ENCODE data around the gene SZRD1. TPM values are rescaled to one million over a fixed set of nuclear protein-coding genes. Genes with fewer than 3 reads are reported as not detected.
A peak's percentile ranks its signal among the peaks of the same experiment; 100 is the strongest.

The SZRD1 gene
- total and polyA plus RNA-seq, 9 of the 15 experiments (the other 6 are each of a cell fraction or from before 2014, with no cell fraction given): 3.9 to 149 (median 82.5) TPM

GRCh38 chr1:16443975-16444770 is 77.1 kb downstream of the SZRD1 start (continued):
- TF ChIP-seq POLR2G (IDR thresholded peaks at IDR 0.05; ENCODE audit: low read depth, low read length): peak; percentile 49
- no peak for TF ChIP-seq MCM3 (IDR thresholded peaks at IDR 0.05)
- peak; percentile 51; the same call in 1 of the 2 replicates for TF ChIP-seq RBFOX2 (IDR thresholded peaks at IDR 0.05; ENCODE audit: low read depth, low read length)
- TF ChIP-seq NR2C1 (IDR thresholded peaks at IDR 0.05): no peak
- no peak for TF ChIP-seq NR2C1 (tag; IDR thresholded peaks at IDR 0.05)

DNA sequence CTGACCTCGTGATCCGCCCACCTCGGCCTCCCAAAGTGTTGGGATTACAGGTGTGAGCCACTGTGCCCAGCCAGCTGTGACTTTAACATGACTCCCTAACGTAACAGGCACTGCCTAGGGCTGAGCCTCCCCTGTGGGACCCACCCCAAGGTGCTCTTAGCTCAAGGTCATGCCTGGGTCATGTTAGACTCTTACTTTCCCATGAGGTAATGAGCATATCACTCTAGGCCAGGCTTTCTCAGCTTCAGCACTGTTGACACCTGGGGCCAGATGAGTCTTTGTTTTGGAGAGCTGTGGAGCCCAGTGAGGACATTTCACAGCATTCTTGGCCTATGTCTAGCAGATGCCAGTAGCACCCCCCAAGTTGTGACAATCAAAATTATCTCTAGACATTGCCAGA is 78.0 kb downstream of the SZRD1 start:
- CTCF ChIA-PET (ENCODE audit: low intra/inter-chr PET ratio): no interaction called here
- Histone ChIP-seq H3K27me3 (ENCODE audit: control insufficient read depth in 2 of 2, insufficient read depth in 2 of 2, low read length in 2 of 2) (no peaks in the 10 kb centered on the region), H4K20me1 (replicated peaks; ENCODE audit: control insufficient read depth, insufficient read depth, low read length) (peaks cover 3% of the 10 kb centered on the region; the same call in 1 of the 2 replicates), H3K36me3 (ENCODE audit: control insufficient read depth, insufficient read depth, low read length) (peaks cover 78% of the 10 kb centered on the region), H3K9ac (ENCODE audit: insufficient read depth in 1 of 2, low read depth in 2 of 2, low read length in 2 of 2) (peak overlapping the region in 1 of 2 experiments; percentile 59; a peak in 1 of 4 replicates), H3K4me3 (no peak overlapping the region), H3K79me2 (ENCODE audit: control insufficient read depth, insufficient read depth, low read length) (peaks cover 51% of the 10 kb centered on the region), H3K9me1 (ENCODE audit: control insufficient read depth, insufficient read depth, low read length) (peaks cover 3% of the 10 kb centered on the region), H3K4me1 (replicated peaks in 1 of 2; ENCODE audit: control insufficient read depth in 2 of 2, insufficient read depth in 2 of 2, low read length in 2 of 2) (peaks cover 37 to 40% of the 10 kb centered on the region in 2 experiments), H3K9me3 (replicated peaks; ENCODE audit: control insufficient read depth, insufficient read depth, low read depth, low read length) (no peaks in the 10 kb centered on the region), H2AFZ (ENCODE audit: low read depth, low read length) (no peak overlapping the region), H3K4me2 (ENCODE audit: insufficient read depth, low read length) (peak overlapping the region; percentile 26; the same call in 1 of the 2 replicates), H3K27ac (ENCODE audit: extremely low read depth, low read depth, low read length) (peak overlapping the region; percentile 72)
- ATAC-seq: no peak
- 57% methylated on average over 4 of the region's 4 CpGs for WGBS (ENCODE audit: insufficient coverage, low coverage, missing lambda C conversion rate)
- POLR2A ChIA-PET: interaction anchor here (0.6 to 2.2 kb wide), 6 partner anchors 8 to 276 kb away, joined by 3 to 11 read pairs (median 3); no protein-coding TSS in a partner anchor
- intact Hi-C loops (cut with micrococcal nuclease): no loop called here
- no TSS peak for BruUV-seq (replicated peaks)
- in situ Hi-C loops (cut with MboI): loop anchor here (25.0 kb wide), 1 partner anchor 417 kb away; no protein-coding TSS in a partner anchor
- DNase-seq (ENCODE audit: extremely low read depth in 1 of 4, low spot score in 3 of 4): peak in 3 of 4 experiments; percentile 34 to 59 (median 46)
- FAIRE-seq: no peak
- TF ChIP-seq ESRRA (IDR thresholded peaks at IDR 0.05; ENCODE audit: borderline replicate concordance, low read depth) (peak; percentile 20; the same call in 1 of the 2 replicates), ZFP36 (IDR thresholded peaks at IDR 0.05; ENCODE audit: low read depth, low read length, partially characterized antibody) (no peak), CBFA2T3 (IDR thresholded peaks at IDR 0.05) (peak; percentile 63), CBX1 (IDR thresholded peaks at IDR 0.05; ENCODE audit: low read depth) (no peak), EP400 (IDR thresholded peaks at IDR 0.05) (no peak), HMGN3 (IDR thresholded peaks at IDR 0.05; ENCODE audit: borderline replicate concordance, extremely low read depth, insufficient read length, low read depth, low read length) (no peak), ZNF174 (CRISPR knock-in tag; IDR thresholded peaks at IDR 0.05) (no peak), POLR2AphosphoS5 (IDR thresholded peaks at IDR 0.05; ENCODE audit: control insufficient read depth, insufficient read depth, low read depth, low read length) (peak; percentile 29; the same call in 1 of the 2 replicates)
- TF ChIP-seq, protein P1, sequence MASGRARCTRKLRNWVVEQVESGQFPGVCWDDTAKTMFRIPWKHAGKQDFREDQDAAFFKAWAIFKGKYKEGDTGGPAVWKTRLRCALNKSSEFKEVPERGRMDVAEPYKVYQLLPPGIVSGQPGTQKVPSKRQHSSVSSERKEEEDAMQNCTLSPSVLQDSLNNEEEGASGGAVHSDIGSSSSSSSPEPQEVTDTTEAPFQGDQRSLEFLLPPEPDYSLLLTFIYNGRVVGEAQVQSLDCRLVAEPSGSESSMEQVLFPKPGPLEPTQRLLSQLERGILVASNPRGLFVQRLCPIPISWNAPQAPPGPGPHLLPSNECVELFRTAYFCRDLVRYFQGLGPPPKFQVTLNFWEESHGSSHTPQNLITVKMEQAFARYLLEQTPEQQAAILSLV (tag; IDR thresholded peaks at IDR 0.05): no peak
- TF ChIP-seq, protein P2, sequence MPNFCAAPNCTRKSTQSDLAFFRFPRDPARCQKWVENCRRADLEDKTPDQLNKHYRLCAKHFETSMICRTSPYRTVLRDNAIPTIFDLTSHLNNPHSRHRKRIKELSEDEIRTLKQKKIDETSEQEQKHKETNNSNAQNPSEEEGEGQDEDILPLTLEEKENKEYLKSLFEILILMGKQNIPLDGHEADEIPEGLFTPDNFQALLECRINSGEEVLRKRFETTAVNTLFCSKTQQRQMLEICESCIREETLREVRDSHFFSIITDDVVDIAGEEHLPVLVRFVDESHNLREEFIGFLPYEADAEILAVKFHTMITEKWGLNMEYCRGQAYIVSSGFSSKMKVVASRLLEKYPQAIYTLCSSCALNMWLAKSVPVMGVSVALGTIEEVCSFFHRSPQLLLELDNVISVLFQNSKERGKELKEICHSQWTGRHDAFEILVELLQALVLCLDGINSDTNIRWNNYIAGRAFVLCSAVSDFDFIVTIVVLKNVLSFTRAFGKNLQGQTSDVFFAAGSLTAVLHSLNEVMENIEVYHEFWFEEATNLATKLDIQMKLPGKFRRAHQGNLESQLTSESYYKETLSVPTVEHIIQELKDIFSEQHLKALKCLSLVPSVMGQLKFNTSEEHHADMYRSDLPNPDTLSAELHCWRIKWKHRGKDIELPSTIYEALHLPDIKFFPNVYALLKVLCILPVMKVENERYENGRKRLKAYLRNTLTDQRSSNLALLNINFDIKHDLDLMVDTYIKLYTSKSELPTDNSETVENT (CRISPR knock-in tag; IDR thresholded peaks at IDR 0.05): no peak
- TF ChIP-seq, protein P3, sequence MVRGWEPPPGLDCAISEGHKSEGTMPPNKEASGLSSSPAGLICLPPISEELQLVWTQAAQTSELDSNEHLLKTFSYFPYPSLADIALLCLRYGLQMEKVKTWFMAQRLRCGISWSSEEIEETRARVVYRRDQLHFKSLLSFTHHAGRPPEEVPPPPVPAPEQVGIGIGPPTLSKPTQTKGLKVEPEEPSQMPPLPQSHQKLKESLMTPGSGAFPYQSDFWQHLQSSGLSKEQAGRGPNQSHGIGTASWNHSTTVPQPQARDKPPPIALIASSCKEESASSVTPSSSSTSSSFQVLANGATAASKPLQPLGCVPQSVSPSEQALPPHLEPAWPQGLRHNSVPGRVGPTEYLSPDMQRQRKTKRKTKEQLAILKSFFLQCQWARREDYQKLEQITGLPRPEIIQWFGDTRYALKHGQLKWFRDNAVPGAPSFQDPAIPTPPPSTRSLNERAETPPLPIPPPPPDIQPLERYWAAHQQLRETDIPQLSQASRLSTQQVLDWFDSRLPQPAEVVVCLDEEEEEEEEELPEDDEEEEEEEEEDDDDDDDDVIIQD (CRISPR knock-in tag; IDR thresholded peaks at IDR 0.05): no peak
